HFFc6 (cell line): Measurements from ENCODE around the gene BRIP1. TPM values are rescaled to one million over a fixed set of nuclear protein-coding genes. Genes with fewer than 3 reads are reported as not detected.
"Not testable (repeated sequence)": the region's sequence is repeated elsewhere in the genome, so short reads cannot be mapped to it uniquely, and the experiment has no call there.

Experiments used
- DNase-seq: peaks from one replicate; pipeline ENCODE4 v3.0.0-alpha.2; 2018
- H3K27ac Mint-ChIP-seq: 2 replicates; pipeline ENCODE4 v1.8.0; 2020; ENCODE audit warnings: mild to moderate bottlenecking, mixed read lengths
- H3K27me3 Mint-ChIP-seq: 2 replicates; pipeline ENCODE4 v1.8.0; 2021; ENCODE audit warnings: mild to moderate bottlenecking, moderate library complexity, mixed read lengths; ENCODE audit not compliant: insufficient read depth
- H3K36me3 Mint-ChIP-seq: 2 replicates; pipeline ENCODE4 v1.8.0; 2021; ENCODE audit warnings: low read depth, mixed read lengths
- H3K4me1 Mint-ChIP-seq: 2 replicates; pipeline ENCODE4 v1.8.0; 2020; ENCODE audit warnings: low read depth, mixed read lengths
- H3K4me3 Mint-ChIP-seq: 2 replicates; pipeline ENCODE4 v1.8.0; 2020; ENCODE audit warnings: mild to moderate bottlenecking, moderate library complexity, mixed read lengths
- H3K9me3 Mint-ChIP-seq: 2 replicates; pipeline ENCODE4 v1.8.0; 2020; ENCODE audit warnings: mild to moderate bottlenecking, mixed read lengths
- total RNA-seq, 6 experiments: library from RNA; stranded (reverse); fragmentation: NEBNext Ultra II Directional; extraction: Animal tissue kit (Norgen Biotek cat#: 25700); gene quantifications; 2 replicates in 1 of 6; 3 replicates in 5 of 6; pipeline ENCODE4 v1.2.3, GENCODE V29; 2021
- TF ChIP-seq, protein P1 (sequence below): fragments of 200-600 bp; sonication (generic); IDR thresholded peaks from 2 replicates; pipeline ENCODE4 v1.5.0; 2021; ENCODE audit warnings: antibody characterized with exemption, mild to moderate bottlenecking

The BRIP1 gene
- total RNA-seq, 6 experiments from 2014 or later = 4.6 to 9.7 (median 8.5) TPM

DNA sequence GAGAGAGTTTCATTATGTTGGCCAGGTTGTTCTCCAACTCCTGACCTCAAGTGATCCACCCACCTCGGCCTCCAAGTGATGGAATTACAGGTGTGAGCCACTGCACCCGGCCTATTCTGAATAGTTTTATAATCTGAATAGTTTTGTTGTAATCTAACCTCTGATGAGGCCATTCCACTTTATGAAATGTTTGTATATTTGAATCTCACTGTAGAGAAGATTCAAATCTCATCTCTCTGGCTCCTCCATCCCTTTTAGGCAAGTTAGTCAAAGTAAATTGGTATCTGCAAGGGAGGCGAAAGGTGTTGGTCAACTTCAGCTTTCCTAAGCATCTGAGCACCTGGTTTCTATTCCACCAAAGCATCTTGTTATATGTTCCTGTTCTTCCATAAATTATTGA, 131.2 kb downstream of the BRIP1 start:
- Mint-ChIP-seq H3K4me1 (peaks cover 5% of the 10 kb centered on the region; the same call in 1 of the 2 replicates), H3K27me3 (no peaks in the 10 kb centered on the region; the same call in 1 of the 2 replicates), H3K36me3 (peaks cover 16% of the 10 kb centered on the region), H3K4me3 (no peak overlapping the region), H3K27ac (no peak overlapping the region), H3K9me3 (no peaks in the 10 kb centered on the region)
- TF ChIP-seq, protein P1, sequence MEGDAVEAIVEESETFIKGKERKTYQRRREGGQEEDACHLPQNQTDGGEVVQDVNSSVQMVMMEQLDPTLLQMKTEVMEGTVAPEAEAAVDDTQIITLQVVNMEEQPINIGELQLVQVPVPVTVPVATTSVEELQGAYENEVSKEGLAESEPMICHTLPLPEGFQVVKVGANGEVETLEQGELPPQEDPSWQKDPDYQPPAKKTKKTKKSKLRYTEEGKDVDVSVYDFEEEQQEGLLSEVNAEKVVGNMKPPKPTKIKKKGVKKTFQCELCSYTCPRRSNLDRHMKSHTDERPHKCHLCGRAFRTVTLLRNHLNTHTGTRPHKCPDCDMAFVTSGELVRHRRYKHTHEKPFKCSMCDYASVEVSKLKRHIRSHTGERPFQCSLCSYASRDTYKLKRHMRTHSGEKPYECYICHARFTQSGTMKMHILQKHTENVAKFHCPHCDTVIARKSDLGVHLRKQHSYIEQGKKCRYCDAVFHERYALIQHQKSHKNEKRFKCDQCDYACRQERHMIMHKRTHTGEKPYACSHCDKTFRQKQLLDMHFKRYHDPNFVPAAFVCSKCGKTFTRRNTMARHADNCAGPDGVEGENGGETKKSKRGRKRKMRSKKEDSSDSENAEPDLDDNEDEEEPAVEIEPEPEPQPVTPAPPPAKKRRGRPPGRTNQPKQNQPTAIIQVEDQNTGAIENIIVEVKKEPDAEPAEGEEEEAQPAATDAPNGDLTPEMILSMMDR = no peak
- no peak for DNase-seq

DNA sequence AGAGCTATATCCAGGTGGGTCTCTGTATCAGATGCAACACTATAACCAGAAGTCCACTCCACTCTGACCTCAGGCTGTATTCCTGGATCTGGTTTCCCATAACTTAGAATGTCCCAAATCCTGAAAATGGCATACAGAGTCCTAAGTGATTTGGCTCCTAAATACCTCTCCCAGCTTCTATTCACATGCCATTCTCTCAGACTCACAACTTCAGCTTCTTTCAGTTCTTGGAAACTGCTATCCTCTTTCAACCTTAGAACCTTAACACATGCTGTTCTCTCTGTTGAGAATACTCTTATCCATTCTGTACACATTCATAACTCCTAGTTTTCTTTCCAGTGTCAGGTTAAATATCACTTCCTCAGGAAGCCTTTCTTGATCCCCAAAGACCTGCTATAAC, 132.0 kb downstream of the BRIP1 start:
- H3K27me3 Mint-ChIP-seq = no peaks in the 10 kb centered on the region; the same call in 1 of the 2 replicates
- no peaks in the 10 kb centered on the region for H3K9me3 Mint-ChIP-seq
- H3K4me3 Mint-ChIP-seq = no peak overlapping the region
- H3K36me3 Mint-ChIP-seq = peaks cover 8% of the 10 kb centered on the region
- TF ChIP-seq, protein P1 = no peak
- no peak for DNase-seq
- peaks cover 5% of the 10 kb centered on the region; the same call in 1 of the 2 replicates for H3K4me1 Mint-ChIP-seq
- peak overlapping the region; percentile 30; the same call in 1 of the 2 replicates for H3K27ac Mint-ChIP-seq

DNA sequence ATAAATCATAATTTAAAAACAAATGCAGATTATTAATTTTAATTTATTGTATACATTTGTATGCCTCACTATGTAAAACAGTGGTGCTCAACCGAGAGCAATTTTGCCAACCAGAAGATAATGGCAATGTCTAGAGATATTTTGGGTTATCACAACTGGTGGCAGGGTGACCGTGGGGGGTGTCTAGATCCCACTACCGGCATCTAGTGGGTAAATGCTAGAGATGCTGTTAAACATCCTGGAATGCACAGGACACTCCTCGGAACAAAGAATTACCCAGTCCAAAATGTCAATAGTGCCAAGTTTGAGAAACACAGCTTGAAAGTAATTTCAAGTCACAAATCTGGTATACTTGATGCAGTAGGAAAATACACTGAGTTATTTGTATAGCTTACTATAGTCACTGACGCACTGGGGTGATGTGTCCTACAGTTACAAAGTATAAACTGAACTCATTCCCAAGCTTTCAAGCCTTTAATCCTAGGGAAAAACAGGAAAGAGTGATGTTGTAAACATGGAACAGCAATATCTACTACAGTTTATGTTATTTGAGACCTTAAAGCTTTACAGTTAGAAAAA, 133.5 kb downstream of the BRIP1 start:
- Mint-ChIP-seq H3K4me1 (peaks cover 5% of the 10 kb centered on the region; the same call in 1 of the 2 replicates), H3K9me3 (no peaks in the 10 kb centered on the region), H3K36me3 (peaks cover 7% of the 10 kb centered on the region), H3K27ac (no peak overlapping the region), H3K27me3 (no peaks in the 10 kb centered on the region), H3K4me3 (no peak overlapping the region)
- no peak for DNase-seq
- TF ChIP-seq, protein P1 = no peak

DNA sequence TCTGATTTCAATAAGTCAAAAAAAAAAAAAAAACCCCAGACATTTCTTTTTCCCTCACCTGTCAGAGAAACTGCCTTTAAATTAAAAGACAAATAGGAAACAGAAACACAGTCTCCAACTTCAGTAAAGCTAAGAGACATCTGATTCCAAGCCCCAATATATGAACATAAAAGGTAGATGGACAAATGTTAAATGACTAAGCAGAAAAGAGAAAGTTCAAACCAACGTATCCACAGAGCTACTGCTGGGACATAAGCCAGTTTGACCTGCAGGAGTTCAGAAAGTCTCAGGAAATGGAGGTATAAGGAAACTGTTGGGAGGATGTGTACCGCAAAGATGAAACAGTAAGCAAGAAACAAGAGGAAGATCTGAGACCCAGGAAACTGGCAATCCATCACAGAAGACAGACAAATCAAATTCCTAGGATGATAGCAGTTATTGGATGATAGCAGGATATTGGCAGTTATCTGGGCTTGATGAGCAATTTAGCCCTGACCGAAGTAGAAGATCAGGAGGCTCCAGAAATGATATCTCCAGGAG, 135.0 kb downstream of the BRIP1 start:
- peaks cover 7% of the 10 kb centered on the region for H3K36me3 Mint-ChIP-seq
- no peaks in the 10 kb centered on the region for H3K9me3 Mint-ChIP-seq
- no peak overlapping the region; the same call in 1 of the 2 replicates for H3K27ac Mint-ChIP-seq
- peaks cover 5% of the 10 kb centered on the region; the same call in 1 of the 2 replicates for H3K4me1 Mint-ChIP-seq
- H3K4me3 Mint-ChIP-seq = no peak overlapping the region
- no peaks in the 10 kb centered on the region for H3K27me3 Mint-ChIP-seq
- DNase-seq = no peak
- TF ChIP-seq, protein P1 = no peak

DNA sequence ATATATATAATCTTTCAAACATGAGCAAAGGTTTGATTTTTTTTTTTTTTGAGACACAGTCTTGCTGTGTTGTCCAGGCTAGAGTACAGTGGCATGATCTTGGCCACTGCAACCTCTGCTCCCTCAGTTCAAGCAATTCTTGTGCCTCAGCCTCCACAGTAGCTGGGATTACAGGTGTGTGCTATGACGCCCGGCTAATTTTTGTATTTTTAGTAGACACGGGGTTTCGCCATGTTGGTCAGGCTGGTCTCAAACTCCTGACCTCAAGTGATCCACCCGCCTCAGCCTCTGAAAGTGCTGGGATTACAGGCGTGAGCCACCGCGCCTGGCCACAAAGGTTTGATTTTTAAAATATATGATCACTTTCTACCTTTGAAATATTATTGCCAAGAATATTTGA, 135.5 kb downstream of the BRIP1 start:
- H3K4me3 Mint-ChIP-seq, H3K27ac Mint-ChIP-seq, DNase-seq, H3K4me1 Mint-ChIP-seq, H3K9me3 Mint-ChIP-seq, H3K27me3 Mint-ChIP-seq, H3K36me3 Mint-ChIP-seq: not testable (repeated sequence)

DNA sequence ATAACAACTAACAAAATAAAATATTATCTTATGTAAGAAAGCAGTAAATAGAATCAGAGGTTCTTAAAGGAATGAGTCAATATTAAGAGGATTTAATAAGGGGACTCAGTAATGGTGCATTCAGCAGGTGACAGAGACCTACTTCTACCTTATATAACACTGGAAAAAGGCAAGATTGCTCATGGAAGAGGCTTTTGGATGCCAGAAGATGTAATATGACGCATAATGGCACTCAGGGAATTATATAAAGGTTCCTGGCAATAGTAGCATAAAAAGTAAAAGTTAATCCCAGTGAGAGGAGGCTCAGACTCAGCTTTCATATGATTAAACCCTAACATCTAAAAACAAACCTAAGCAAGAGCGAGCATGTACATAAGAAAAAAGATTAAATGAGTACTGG, 136.4 kb downstream of the BRIP1 start:
- H3K27me3 Mint-ChIP-seq = no peaks in the 10 kb centered on the region
- no peak overlapping the region for H3K4me3 Mint-ChIP-seq
- H3K36me3 Mint-ChIP-seq = peaks cover 7% of the 10 kb centered on the region
- H3K27ac Mint-ChIP-seq = no peak overlapping the region
- no peak for DNase-seq
- TF ChIP-seq, protein P1 = no peak
- H3K4me1 Mint-ChIP-seq = peaks cover 5% of the 10 kb centered on the region; the same call in 1 of the 2 replicates
- H3K9me3 Mint-ChIP-seq = no peaks in the 10 kb centered on the region
